Tibial nerve (tissue), 4 donors: ENCODE measurements around the gene CCDC106. TPM values are rescaled to one million over a fixed set of nuclear protein-coding genes. Genes with fewer than 3 reads are reported as not detected.

ENCODE experiments used
- DNase-seq, 2 donors: peaks; one replicate each; pipeline ENCODE4 v3.0.0-alpha.2; 2019; ENCODE audit warnings: low spot score in 2 of 2
- H3K27ac ChIP-seq, 4 donors: fragments of 200-600 bp; sonication (generic) in 3 of 4; one replicate each; pipeline ENCODE4 v1.5.1; 2017 to 2019; ENCODE audit warnings: mild to moderate bottlenecking in 1 of 4
- H3K27me3 ChIP-seq, 2 donors: fragments of 200-600 bp; sonication (generic) in 1 of 2; one replicate each; pipeline versions ENCODE4 v1.5.1 to v1.6.0; 2017 to 2019
- H3K36me3 ChIP-seq, 3 donors: fragments of 200-600 bp; sonication (generic); one replicate each; pipeline ENCODE4 v1.5.1; 2018 to 2019
- H3K4me1 ChIP-seq, 4 donors: fragments of 200-600 bp; sonication (generic) in 3 of 4; one replicate each; pipeline ENCODE4 v1.5.1; 2017 to 2019
- H3K4me3 ChIP-seq, 4 donors: fragments of 200-600 bp; sonication (generic) in 3 of 4; one replicate each; pipeline ENCODE4 v1.5.1; 2017 to 2019; ENCODE audit warnings: mild to moderate bottlenecking in 1 of 4, moderate library complexity in 1 of 4
- H3K9me3 ChIP-seq, 4 donors: fragments of 200-600 bp; sonication (generic) in 3 of 4; one replicate each; pipeline ENCODE4 v1.5.1; 2017 to 2019
- CTCF ChIP-seq, 5 experiments: fragments of 200-600 bp in 3 of 5; fragments of 450-650 bp in 2 of 5; sonication (generic) in 3 of 5; IDR thresholded peaks; one replicate each; pipeline ENCODE4 v1.5.1; 2016 to 2019; ENCODE audit warnings: antibody characterized with exemption in 5 of 5, mild to moderate bottlenecking in 3 of 5, moderate library complexity in 2 of 5
- EP300 ChIP-seq, 2 donors: sonication (generic); formaldehyde crosslinking; IDR thresholded peaks; one replicate each; pipeline ENCODE4 v1.6.1; 2017; ENCODE audit warnings: antibody characterized with exemption in 2 of 2, mild to moderate bottlenecking in 1 of 2
- POLR2A ChIP-seq, 2 donors: fragments of 450-650 bp; IDR thresholded peaks; one replicate each; pipeline ENCODE4 v1.6.1; 2017; ENCODE audit warnings: antibody characterized with exemption in 2 of 2, mild to moderate bottlenecking in 2 of 2, moderate library complexity in 2 of 2
- WGBS, 2 donors: methylation state at CpG; one replicate each; pipeline ENCODE4 v1.1.5; 2018; 5-methylcytosine and 5-hydroxymethylcytosine counted together
- total RNA-seq, 4 donors: library from RNA; depleted of rRNA; stranded (reverse); fragments of >200 nt; gene quantifications; one replicate each; pipeline ENCODE4 v1.1.0, GENCODE V29; 2016

The CCDC106 gene
- total RNA-seq, 4 donors from 2014 or later: 14.5 to 39.6 (median 16.1) TPM

GRCh38 chr19:55606817-55607216 lies 41.2 kb upstream of the CCDC106 start:
- H3K27ac ChIP-seq: peak overlapping the region in 1 of 4 donors; percentile 98
- H3K36me3 ChIP-seq: peaks cover 0 to 36% (median 0%) of the 10 kb centered on the region in 3 donors
- no peak for TF ChIP-seq EP300 (IDR thresholded peaks at IDR 0.05)
- TF ChIP-seq CTCF (IDR thresholded peaks at IDR 0.05): no peak
- no peak for TF ChIP-seq POLR2A (IDR thresholded peaks at IDR 0.05)
- 64 to 70% methylated on average over 9 of the region's 9 CpGs for WGBS, 2 donors
- H3K27me3 ChIP-seq: no peaks in the 10 kb centered on the region
- no peaks in the 10 kb centered on the region for H3K9me3 ChIP-seq
- H3K4me3 ChIP-seq: peak overlapping the region in 1 of 4 donors; percentile 100
- H3K4me1 ChIP-seq: peaks cover 0 to 60% (median 11%) of the 10 kb centered on the region in 4 donors
- DNase-seq: no peak

GRCh38 chr19:55609326-55609725 lies 38.7 kb upstream of the CCDC106 start:
- H3K27me3 ChIP-seq: no peaks in the 10 kb centered on the region
- peaks cover 0 to 55% (median 10%) of the 10 kb centered on the region in 4 donors for H3K4me1 ChIP-seq
- WGBS, 2 donors: 91 to 95% methylated on average over 5 of the region's 5 CpGs
- DNase-seq: no peak
- TF ChIP-seq POLR2A (IDR thresholded peaks at IDR 0.05) (no peak), EP300 (IDR thresholded peaks at IDR 0.05) (no peak), CTCF (IDR thresholded peaks at IDR 0.05) (no peak)
- no peak overlapping the region for H3K4me3 ChIP-seq
- no peaks in the 10 kb centered on the region for H3K9me3 ChIP-seq
- peaks cover 0 to 39% (median 0%) of the 10 kb centered on the region in 3 donors for H3K36me3 ChIP-seq
- no peak overlapping the region for H3K27ac ChIP-seq

DNA sequence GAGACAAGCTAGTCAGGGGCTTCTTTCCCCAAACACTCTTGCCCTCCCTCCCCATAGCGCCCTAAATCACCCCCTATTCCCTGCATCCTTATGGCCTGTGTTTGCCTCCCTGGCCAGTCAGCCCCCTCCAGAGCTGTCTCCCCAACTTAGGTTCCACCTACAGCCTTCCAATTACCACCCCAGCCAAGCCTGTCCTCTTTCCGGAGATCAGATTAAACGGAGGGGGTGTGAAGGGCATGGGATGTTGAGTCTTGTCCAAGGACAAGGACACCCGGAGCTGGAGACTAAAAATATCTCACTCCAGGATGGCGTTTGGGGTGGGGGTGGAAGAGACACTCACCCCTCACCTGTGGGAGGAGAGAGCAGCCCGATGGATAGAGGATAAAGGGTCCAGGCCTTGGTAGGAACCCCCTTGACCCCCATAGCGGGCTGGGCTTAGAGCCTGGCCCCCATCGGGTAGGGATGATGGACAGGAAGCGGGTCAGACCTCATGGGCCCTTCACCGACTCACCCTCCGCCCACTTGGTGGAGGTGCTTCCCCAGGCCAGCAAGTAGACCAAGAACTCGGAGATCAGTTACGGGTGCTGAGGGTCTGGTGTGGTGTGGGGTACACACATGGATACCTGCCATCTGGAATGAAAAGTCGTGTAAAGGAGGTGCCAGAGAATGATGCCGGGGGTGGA lies 36.6 kb upstream of the CCDC106 start:
- peaks cover 0 to 42% (median 4%) of the 10 kb centered on the region in 4 donors for H3K4me1 ChIP-seq
- 77 to 81% methylated on average over 14 to 15 of the region's 15 CpGs for WGBS, 2 donors
- peaks cover 0 to 61% (median 6%) of the 10 kb centered on the region in 3 donors for H3K36me3 ChIP-seq
- no peak overlapping the region for H3K27ac ChIP-seq
- no peaks in the 10 kb centered on the region for H3K27me3 ChIP-seq
- no peak for TF ChIP-seq EP300 (IDR thresholded peaks at IDR 0.05)
- no peak for TF ChIP-seq POLR2A (IDR thresholded peaks at IDR 0.05)
- TF ChIP-seq CTCF (IDR thresholded peaks at IDR 0.05): no peak
- no peak overlapping the region for H3K4me3 ChIP-seq
- no peaks in the 10 kb centered on the region for H3K9me3 ChIP-seq
- no peak for DNase-seq

DNA sequence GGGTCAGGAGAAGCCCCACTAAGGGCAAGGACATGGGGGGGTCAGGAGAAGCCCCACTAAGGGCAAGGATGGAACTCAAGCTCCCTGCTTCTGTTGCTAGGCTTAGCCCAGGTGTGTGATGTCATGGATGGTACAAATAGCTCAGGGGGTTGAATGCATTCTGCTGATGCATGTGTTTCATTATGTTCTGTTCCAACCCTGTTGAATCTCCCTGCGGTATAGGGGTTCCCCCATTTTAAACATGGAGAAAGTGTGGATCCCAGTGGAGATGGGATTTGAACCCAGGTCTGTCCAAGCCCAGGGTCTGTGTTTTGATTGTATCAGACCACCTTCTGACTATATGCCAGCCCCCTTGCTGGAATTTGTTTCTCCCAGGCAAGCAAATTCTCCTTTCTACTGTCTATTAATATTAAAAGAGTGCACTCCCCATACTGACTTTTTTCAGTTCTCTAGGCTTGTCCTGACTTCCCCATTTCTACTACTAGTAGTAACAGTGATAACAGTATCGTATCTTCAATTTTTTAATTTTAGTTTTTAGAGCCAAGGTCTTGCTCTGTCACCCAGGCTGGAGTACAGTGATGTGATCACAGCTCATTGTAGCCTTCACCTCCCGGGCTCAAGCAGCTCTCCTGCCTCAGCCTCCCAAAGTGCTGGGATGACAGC lies 35.9 kb upstream of the CCDC106 start:
- no peak for DNase-seq
- 86 to 87% methylated on average over 3 of the region's 3 CpGs for WGBS, 2 donors
- Histone ChIP-seq H3K27me3 (no peaks in the 10 kb centered on the region), H3K9me3 (no peaks in the 10 kb centered on the region), H3K4me1 (peaks cover 0 to 36% (median 0%) of the 10 kb centered on the region in 4 donors), H3K36me3 (peaks cover 0 to 67% (median 6%) of the 10 kb centered on the region in 3 donors), H3K4me3 (no peak overlapping the region), H3K27ac (no peak overlapping the region)
- TF ChIP-seq CTCF (IDR thresholded peaks at IDR 0.05): no peak
- no peak for TF ChIP-seq EP300 (IDR thresholded peaks at IDR 0.05)
- no peak for TF ChIP-seq POLR2A (IDR thresholded peaks at IDR 0.05)

- Histone ChIP-seq H3K9me3 (no peaks in the 10 kb centered on the region), H3K27ac (no peak overlapping the region), H3K27me3 (no peaks in the 10 kb centered on the region), H3K36me3 (peaks cover 0 to 78% (median 6%) of the 10 kb centered on the region in 3 donors), H3K4me1 (peaks cover 0 to 23% (median 0%) of the 10 kb centered on the region in 4 donors), H3K4me3 (no peak overlapping the region)
- DNase-seq: no peak
- no peak for TF ChIP-seq CTCF (IDR thresholded peaks at IDR 0.05)
- no peak for TF ChIP-seq POLR2A (IDR thresholded peaks at IDR 0.05)
- TF ChIP-seq EP300 (IDR thresholded peaks at IDR 0.05): no peak
- 89 to 92% methylated on average over 26 to 27 of the region's 27 CpGs for WGBS, 2 donors
Observed at GRCh38 chr19:55613396-55613795, 34.6 kb upstream of the CCDC106 start.
